K562 (cell line): ENCODE measurements around the gene CKAP5. TPM values are rescaled to one million over a fixed set of nuclear protein-coding genes. Genes with fewer than 3 reads are reported as not detected.

Experiments
- BACH1 ChIP-seq: fragments of 200-800 bp; sonication (Bioruptor generic); IDR thresholded peaks from 2 replicates; pipeline ENCODE4 v1.6.1; 2016; ENCODE audit warnings: missing genetic modification characterization, missing compliant biosample characterization
- CEBPG ChIP-seq, 3 experiments: fragments of 200-800 bp in 1 of 3; sonication (Bioruptor generic) in 1 of 3; sonication (generic) in 1 of 3; formaldehyde crosslinking in 1 of 3; IDR thresholded peaks in 2 of 3; conservative IDR thresholded peaks in 1 of 3; 2 replicates each; pipeline versions ENCODE4 v1.6.1 to v1.8.0; 2016 to 2022; ENCODE audit warnings: missing compliant biosample characterization in 2 of 3, missing genetic modification characterization in 2 of 3, mild to moderate bottlenecking in 1 of 3, missing genetic modification reagents in 1 of 3
- COPS2 ChIP-seq: fragments of 450-650 bp; conservative IDR thresholded peaks from 2 replicates; pipeline ENCODE4 v1.6.1; 2016; ENCODE audit warnings: mild to moderate bottlenecking, moderate library complexity
- ELK1 ChIP-seq: sonication (generic); formaldehyde crosslinking; IDR thresholded peaks from 2 replicates; pipeline ENCODE4 v1.8.1; 2022; ENCODE audit warnings: missing genetic modification reagents
- FOXJ3 ChIP-seq: sonication (generic); formaldehyde crosslinking; IDR thresholded peaks from 2 replicates; pipeline ENCODE4 v1.4.0; 2020; ENCODE audit warnings: mild to moderate bottlenecking, missing genetic modification reagents
- GATA2 ChIP-seq: sonication (generic); formaldehyde crosslinking; IDR thresholded peaks from 2 replicates; pipeline ENCODE4 v1.4.0; 2020; ENCODE audit warnings: mild to moderate bottlenecking, missing genetic modification reagents
- HDAC2 ChIP-seq: fragments of 450-650 bp; IDR thresholded peaks from 2 replicates; pipeline ENCODE4 v1.6.1; 2016; ENCODE audit warnings: mild to moderate bottlenecking
- HNRNPH1 ChIP-seq: fragments of 200-400 bp; formaldehyde crosslinking; optimal IDR thresholded peaks from 2 replicates; pipeline ENCODE3; 2017; ENCODE audit warnings: low read depth, mild to moderate bottlenecking, low read length, moderate library complexity
- L3MBTL2 ChIP-seq: fragments of 450-650 bp; IDR thresholded peaks from 2 replicates; pipeline ENCODE4 v1.6.1; 2016; ENCODE audit warnings: mild to moderate bottlenecking, moderate library complexity
- MEIS2 ChIP-seq: fragments of 450-650 bp; IDR thresholded peaks from 2 replicates; pipeline ENCODE4 v1.6.1; 2014; ENCODE audit warnings: mild to moderate bottlenecking; ENCODE audit not compliant: partially characterized antibody
- NBN ChIP-seq: fragments of 450-650 bp; IDR thresholded peaks from 2 replicates; pipeline ENCODE4 v1.6.1; 2016; ENCODE audit warnings: low read depth, mild to moderate bottlenecking
- PBX2 ChIP-seq, 2 experiments: IDR thresholded peaks in 1 of 2; conservative IDR thresholded peaks in 1 of 2; 2 replicates each; pipeline ENCODE4 v1.6.1; 2016; ENCODE audit warnings: low read depth in 2 of 2, mild to moderate bottlenecking in 1 of 2, missing compliant biosample characterization in 1 of 2, missing genetic modification characterization in 1 of 2, moderate library complexity in 1 of 2
- RB1 ChIP-seq: fragments of 450-650 bp; IDR thresholded peaks from 2 replicates; pipeline ENCODE4 v1.6.1; 2017; ENCODE audit warnings: low read depth, mild to moderate bottlenecking
- RBM14 ChIP-seq: fragments of 200-400 bp; formaldehyde crosslinking; IDR thresholded peaks from 2 replicates; pipeline ENCODE4 v1.6.1; 2018; ENCODE audit warnings: low read depth, mild to moderate bottlenecking, low read length, moderate library complexity, borderline replicate concordance; ENCODE audit not compliant: insufficient read depth
- SMAD4 ChIP-seq: fragments of 250-450 bp; sonication (Bioruptor Pico); conservative IDR thresholded peaks from 2 replicates; pipeline ENCODE4 v1.8.0; 2021; ENCODE audit warnings: inconsistent platforms, mild to moderate bottlenecking, moderate library complexity
- TARDBP ChIP-seq: fragments of 450-650 bp; IDR thresholded peaks from 2 replicates; pipeline ENCODE4 v1.6.1; 2016
- TBP ChIP-seq: optimal IDR thresholded peaks from 2 replicates; pipeline ENCODE3; 2011; ENCODE audit warnings: low read depth, low read length, improper control_type of control experiment
- TFAM ChIP-seq: fragments of 250-450 bp; sonication (Bioruptor Pico); conservative IDR thresholded peaks from 2 replicates; pipeline ENCODE4 v1.5.0; 2021; ENCODE audit warnings: mild to moderate bottlenecking, moderate library complexity
- TGIF2 ChIP-seq: sonication (generic); formaldehyde crosslinking; IDR thresholded peaks from 2 replicates; pipeline ENCODE4 v1.8.1; 2022; ENCODE audit warnings: mild to moderate bottlenecking, missing genetic modification reagents, moderate library complexity
- U2AF2 ChIP-seq: fragments of 200-400 bp; formaldehyde crosslinking; optimal IDR thresholded peaks from 2 replicates; pipeline ENCODE3; 2017; ENCODE audit warnings: low read depth, mild to moderate bottlenecking, low read length
- ZBTB1 ChIP-seq: sonication (generic); formaldehyde crosslinking; IDR thresholded peaks from 2 replicates; pipeline ENCODE4 v1.8.1; 2023; ENCODE audit warnings: missing genetic modification reagents, low read depth, mild to moderate bottlenecking, borderline replicate concordance
- ZNF133 ChIP-seq: fragments of 250-450 bp; sonication (Bioruptor Pico); IDR thresholded peaks from 2 replicates; pipeline ENCODE4 v1.4.0; 2020; ENCODE audit warnings: mild to moderate bottlenecking
- ZNF507 ChIP-seq: conservative IDR thresholded peaks from 2 replicates; pipeline ENCODE4 v1.6.1; 2017; ENCODE audit warnings: missing genetic modification characterization, missing compliant biosample characterization
- ZNF778 ChIP-seq: fragments of 450-650 bp; formaldehyde crosslinking; IDR thresholded peaks from 2 replicates; pipeline ENCODE4 v1.4.0; 2020; ENCODE audit warnings: mild to moderate bottlenecking, moderate library complexity
- polyA plus RNA-seq, 8 experiments: library from polyadenylated mRNA; depleted of rRNA in 4 of 8; stranded (reverse) in 5 of 8; unstranded in 3 of 8; fragments of >200 nt; fragmentation: Nextera tagmentation in 2 of 8; fragmentation: Illumina TruSeq in 1 of 8; extraction: Ambion mirVana in 2 of 8; extraction: Trizol in 1 of 8; gene quantifications; 2 replicates each; pipeline versions ENCODE4 v1.2.1 to v1.2.3, GENCODE V29; 2011 to 2014; ENCODE audit warnings: inconsistent platforms in 1 of 8, missing spikeins in 1 of 8
- total RNA-seq, 7 experiments: library from RNA; depleted of rRNA in 6 of 7; stranded (reverse); fragments of >200 nt in 6 of 7; fragmentation: Illumina TruSeq in 2 of 7; extraction: Trizol in 2 of 7; gene quantifications; 2 replicates each; pipeline versions ENCODE4 v1.2.1 to v1.2.3, GENCODE V29; 2011 to 2021; ENCODE audit warnings: low replicate concordance in 1 of 7

Gene CKAP5
- total and polyA plus RNA-seq, 9 of the 15 experiments (the other 6 are each of a cell fraction or from before 2014, with no cell fraction given): 60.1 to 239 (median 139) TPM

GRCh38 chr11:46700241-46701077 lies 145.6 kb downstream of the CKAP5 start, which contains the start of the genes ARHGAP1 and ZNF408 (continued):
- TF ChIP-seq PBX2 (CRISPR knock-in tag; IDR thresholded peaks at IDR 0.05; ENCODE audit: low read depth): 0 out of 2 replicates have a peak, but pooled peaks have one; percentile 8
- peak; percentile 23; the same call in 1 of the 2 replicates for TF ChIP-seq PBX2 (tag; conservative IDR thresholded peaks at IDR 0.05; ENCODE audit: low read depth)
- peak; percentile 58 for TF ChIP-seq MEIS2
- TF ChIP-seq U2AF2: no peak
- TF ChIP-seq ZBTB1 (CRISPR knock-in tag): no peak
- TF ChIP-seq TARDBP: peak; percentile 74
- peak; percentile 99 for TF ChIP-seq ELK1 (CRISPR knock-in tag)
- TF ChIP-seq NBN: peak; percentile 87; the same call in 1 of the 2 replicates
- TF ChIP-seq HNRNPH1: no peak
- no peak for TF ChIP-seq TGIF2 (CRISPR knock-in tag)
- no peak; the same call in 1 of the 2 replicates for TF ChIP-seq RB1
- no peak for TF ChIP-seq CEBPG (CRISPR knock-in tag; IDR thresholded peaks at IDR 0.05)
- TF ChIP-seq CEBPG (tag; conservative IDR thresholded peaks at IDR 0.05 in 1 of 2, IDR thresholded peaks at IDR 0.05 in 1 of 2): no peak
- TF ChIP-seq COPS2: no peak
- TF ChIP-seq TFAM (CRISPR knock-in tag): no peak
- TF ChIP-seq SMAD4 (CRISPR knock-in tag): peak; percentile 73; the same call in 1 of the 2 replicates
- peak; percentile 80 for TF ChIP-seq L3MBTL2
- TF ChIP-seq TBP: peak; percentile 77
- no peak for TF ChIP-seq ZNF507 (tag)
- TF ChIP-seq ZNF133 (CRISPR knock-in tag): no peak
- no peak for TF ChIP-seq RBM14
- no peak for TF ChIP-seq GATA2
- TF ChIP-seq BACH1 (tag): no peak
- TF ChIP-seq HDAC2: peak; percentile 92
- TF ChIP-seq ZNF778 (CRISPR knock-in tag): no peak
- TF ChIP-seq FOXJ3 (CRISPR knock-in tag): no peak
